Keratinocyte (primary cell): ENCODE measurements around the gene SLCO3A1. TPM values are rescaled to one million over a fixed set of nuclear protein-coding genes. Genes with fewer than 3 reads are reported as not detected.

ENCODE experiments used
- DNase-seq: peaks from one replicate; pipeline ENCODE4 v3.0.0-alpha.2; 2011; ENCODE audit warnings: low read depth, missing footprints, low spot score
- FAIRE-seq: peaks from 2 replicates; lab custom pipeline; 2011; peaks lifted over from hg19 to GRCh38; lab: Jason Lieb, UNC
- H2AFZ ChIP-seq: 2 replicates; pipeline ENCODE4 v1.6.0; 2012; ENCODE audit warnings: low read length, control low read depth, inconsistent platforms; ENCODE audit not compliant: control insufficient read depth
- H3K27ac ChIP-seq: 2 replicates; pipeline ENCODE4 v1.5.1; 2011; ENCODE audit warnings: low read length; ENCODE audit not compliant: control insufficient read depth, insufficient read depth
- H3K27me3 ChIP-seq: 3 replicates; pipeline ENCODE4 v1.6.0; 2011; ENCODE audit warnings: low read length; ENCODE audit not compliant: control insufficient read depth, insufficient read depth; ENCODE audit errors: extremely low read depth
- H3K36me3 ChIP-seq, 2 experiments: 2 replicates in 1 of 2; 3 replicates in 1 of 2; pipeline ENCODE4 v1.5.1; 2011; ENCODE audit warnings: low read length in 2 of 2, mild to moderate bottlenecking in 1 of 2; ENCODE audit not compliant: control insufficient read depth in 2 of 2, insufficient read depth in 2 of 2; ENCODE audit errors: extremely low read depth in 1 of 2
- H3K4me1 ChIP-seq: 3 replicates; pipeline ENCODE4 v1.5.1; 2011; ENCODE audit warnings: low read length; ENCODE audit not compliant: control insufficient read depth, insufficient read depth; ENCODE audit errors: extremely low read depth
- H3K4me2 ChIP-seq: 3 replicates; pipeline ENCODE4 v1.6.0; 2011; ENCODE audit warnings: low read depth, low read length; ENCODE audit not compliant: control insufficient read depth, insufficient read depth; ENCODE audit errors: extremely low read depth
- H3K4me3 ChIP-seq, 3 experiments: fragments of 200-600 bp in 1 of 3; sonication (generic) in 1 of 3; 2 replicates in 2 of 3; 3 replicates in 1 of 3; pipeline ENCODE4 v1.5.1; 2011 to 2016; ENCODE audit warnings: low read length in 3 of 3, mild to moderate bottlenecking in 3 of 3, control low read depth in 2 of 3, inconsistent platforms in 1 of 3, low read depth in 1 of 3, mixed read lengths in 1 of 3, mixed run types in 1 of 3, moderate library complexity in 1 of 3; ENCODE audit not compliant: control insufficient read depth in 2 of 3, insufficient read depth in 2 of 3; ENCODE audit errors: extremely low read depth in 1 of 3
- H3K79me2 ChIP-seq: 2 replicates; pipeline ENCODE4 v1.6.0; 2012; ENCODE audit warnings: low read length; ENCODE audit not compliant: control insufficient read depth, insufficient read depth
- H3K9ac ChIP-seq: 3 replicates; pipeline ENCODE4 v1.6.0; 2011; ENCODE audit warnings: low read length; ENCODE audit not compliant: control insufficient read depth, insufficient read depth; ENCODE audit errors: extremely low read depth
- H3K9me1 ChIP-seq: 3 replicates; pipeline ENCODE4 v1.6.0; 2011; ENCODE audit warnings: low read length; ENCODE audit not compliant: control insufficient read depth, insufficient read depth; ENCODE audit errors: extremely low read depth
- H3K9me3 ChIP-seq: 2 replicates; pipeline ENCODE4 v1.5.1; 2012; ENCODE audit warnings: low read depth, low read length; ENCODE audit not compliant: control insufficient read depth
- H4K20me1 ChIP-seq: 3 replicates; pipeline ENCODE4 v1.6.0; 2011; ENCODE audit warnings: low read length; ENCODE audit not compliant: control insufficient read depth, insufficient read depth; ENCODE audit errors: extremely low read depth
- CTCF ChIP-seq, 3 experiments: IDR thresholded peaks in 1 of 3; conservative IDR thresholded peaks in 1 of 3; optimal IDR thresholded peaks in 1 of 3; 2 replicates in 2 of 3; 3 replicates in 1 of 3; pipeline versions ENCODE3 to v1.5.1; 2011; ENCODE audit warnings: low read length in 3 of 3, mild to moderate bottlenecking in 3 of 3, moderate library complexity in 2 of 3, control low read depth in 1 of 3, inconsistent platforms in 1 of 3; ENCODE audit not compliant: insufficient read depth in 2 of 3; ENCODE audit errors: extremely low read depth in 1 of 3
- EZH2 ChIP-seq: IDR thresholded peaks from one replicate; pipeline ENCODE4 v1.6.1; 2012; ENCODE audit warnings: inconsistent platforms, mild to moderate bottlenecking, low read length, moderate library complexity
- dilution Hi-C: fragments of 300-500 bp; cut with MboI; formaldehyde crosslinking; loops from one replicate; pipeline ENCODE4 v1.7.0; 2020; ENCODE audit warnings: low sequenced_read_pairs; ENCODE audit not compliant: extremely low pct_ligation_motif_present
- polyA plus RNA-seq, 5 experiments: library from polyadenylated mRNA; depleted of rRNA in 3 of 5; stranded (reverse) in 3 of 5; stranded (forward) in 1 of 5; unstranded in 1 of 5; fragments of >200 nt; gene quantifications; 1 replicate in 1 of 5; 2 replicates in 3 of 5; 3 replicates in 1 of 5; pipeline versions ENCODE4 v1.2.1 to v1.2.3, GENCODE V29; 2011 to 2012; ENCODE audit warnings: missing spikeins in 2 of 5, low read depth in 1 of 5, low replicate concordance in 1 of 5

Gene SLCO3A1
- polyA plus RNA-seq, 1 donor (not counting 4 experiments of a cell fraction or from before 2014, with no cell fraction given) = 21.3 TPM

GRCh38 chr15:92130244-92130643 lies 276.7 kb downstream of the SLCO3A1 start:
- Histone ChIP-seq H3K36me3 (peaks cover 11 to 13% of the 10 kb centered on the region in 2 experiments), H3K4me2 (no peak overlapping the region), H3K9me3 (no peaks in the 10 kb centered on the region), H3K4me3 (no peak overlapping the region), H3K27ac (no peak overlapping the region), H2AFZ (no peak overlapping the region), H3K27me3 (no peaks in the 10 kb centered on the region), H3K79me2 (no peaks in the 10 kb centered on the region), H4K20me1 (no peaks in the 10 kb centered on the region), H3K9me1 (no peaks in the 10 kb centered on the region), H3K9ac (no peak overlapping the region), H3K4me1 (peaks cover 3% of the 10 kb centered on the region)
- dilution Hi-C loops = no loop called here
- TF ChIP-seq CTCF (optimal IDR thresholded peaks at IDR 0.05 in 1 of 3, IDR thresholded peaks at IDR 0.05 in 1 of 3, conservative IDR thresholded peaks at IDR 0.05 in 1 of 3; ENCODE audit: extremely low read depth in 1 of 3, insufficient read depth in 2 of 3, low read length in 3 of 3) = no peak
- TF ChIP-seq EZH2 = no peak
- FAIRE-seq = no peak
- DNase-seq = no peak

- no peak overlapping the region for H3K4me3 ChIP-seq
- peaks cover 3% of the 10 kb centered on the region for H3K4me1 ChIP-seq
- no peaks in the 10 kb centered on the region for H3K9me1 ChIP-seq
- no peak for DNase-seq
- H3K27me3 ChIP-seq = no peaks in the 10 kb centered on the region
- H3K27ac ChIP-seq = no peak overlapping the region
- TF ChIP-seq EZH2 (no peak), CTCF (optimal IDR thresholded peaks at IDR 0.05 in 1 of 3, IDR thresholded peaks at IDR 0.05 in 1 of 3, conservative IDR thresholded peaks at IDR 0.05 in 1 of 3; ENCODE audit: extremely low read depth in 1 of 3, insufficient read depth in 2 of 3, low read length in 3 of 3) (no peak)
- peaks cover 10 to 13% of the 10 kb centered on the region in 2 experiments for H3K36me3 ChIP-seq
- no peak for FAIRE-seq
- dilution Hi-C loops = no loop called here
- H3K4me2 ChIP-seq = no peak overlapping the region
- no peak overlapping the region for H3K9ac ChIP-seq
- no peaks in the 10 kb centered on the region for H3K79me2 ChIP-seq
- no peaks in the 10 kb centered on the region for H3K9me3 ChIP-seq
- H4K20me1 ChIP-seq = no peaks in the 10 kb centered on the region
- no peak overlapping the region for H2AFZ ChIP-seq
Observed at GRCh38 chr15:92130906-92131305, 277.4 kb downstream of the SLCO3A1 start.
